A549 (cell line): Measurements from ENCODE around the gene TMPRSS6. TPM values are rescaled to one million over a fixed set of nuclear protein-coding genes. Genes with fewer than 3 reads are reported as not detected.

Experiments used
- ATAC-seq, 2 experiments: fragments of 200-7000 bp in 1 of 2; fragments of >200 bp in 1 of 2; cut with Nextera tagmentation in 1 of 2; cut with Tn5 transposase in 1 of 2; 3 replicates each; pipeline versions ENCODE4 v1.8.0 to v1.9.1; 2018 to 2020; ENCODE audit warnings: mild to moderate bottlenecking in 1 of 2, moderate library complexity in 1 of 2
- CTCF ChIA-PET: fragments of 300-600 bp; sonication (Branson Sonifier 250); formaldehyde crosslinking; extraction: SDS; loops from one replicate; lab custom pipeline; 2021; ENCODE audit warnings: antibody characterized with exemption, inconsistent platforms; lab: Yijun Ruan, JAX
- POLR2A ChIA-PET: fragments of 350-600 bp; formaldehyde crosslinking; extraction: SDS; loops from one replicate; lab custom pipeline; 2021; ENCODE audit warnings: antibody characterized with exemption, inconsistent platforms; lab: Yijun Ruan, JAX
- DNase-seq, 2 experiments: peaks; one replicate each; pipeline versions ENCODE4 v3.0.0 to v3.0.0-alpha.2; 2011 to 2016; ENCODE audit warnings: low read depth in 1 of 2, low spot score in 1 of 2
- FAIRE-seq: peaks from 2 replicates; lab custom pipeline; 2011; peaks lifted over from hg19 to GRCh38; lab: Jason Lieb, UNC
- H3K27ac ChIP-seq, 2 experiments: fragments of >200 bp; sonication (Bioruptor Twin); formaldehyde crosslinking; 3 replicates each; pipeline ENCODE4 v1.5.1; 2016 to 2017
- H3K4me1 ChIP-seq: fragments of >200 bp; sonication (Bioruptor Twin); formaldehyde crosslinking; 3 replicates; pipeline ENCODE4 v1.6.1; 2016
- H3K4me2 ChIP-seq: fragments of >200 bp; sonication (Bioruptor Twin); formaldehyde crosslinking; 3 replicates; pipeline ENCODE4 v1.6.1; 2016
- H3K4me3 ChIP-seq: fragments of >200 bp; sonication (Bioruptor Twin); formaldehyde crosslinking; 3 replicates; pipeline ENCODE4 v1.5.1; 2016
- H3K9me3 ChIP-seq: fragments of >200 bp; sonication (Bioruptor Twin); formaldehyde crosslinking; 3 replicates; pipeline ENCODE4 v1.6.1; 2016
- BCL3 ChIP-seq: fragments of >200 bp; sonication (Bioruptor Twin); formaldehyde crosslinking; IDR thresholded peaks from 3 replicates; pipeline ENCODE4 v1.6.1; 2016
- CBX2 ChIP-seq: fragments of 200-600 bp; sonication (generic); IDR thresholded peaks from 2 replicates; pipeline ENCODE4 v1.6.1; 2016; ENCODE audit warnings: low read depth, mild to moderate bottlenecking, borderline replicate concordance
- CBX8 ChIP-seq: fragments of 200-600 bp; sonication (generic); IDR thresholded peaks from 2 replicates; pipeline ENCODE4 v1.6.1; 2016
- FOSL2 ChIP-seq, 2 experiments: fragments of 450-650 bp in 1 of 2; fragments of >200 bp in 1 of 2; sonication (Bioruptor Twin) in 1 of 2; formaldehyde crosslinking; IDR thresholded peaks; 2 replicates each; pipeline versions ENCODE4 v1.5.0 to v1.6.1; 2016 to 2020; ENCODE audit warnings: mild to moderate bottlenecking in 1 of 2, moderate library complexity in 1 of 2
- GATA3 ChIP-seq: IDR thresholded peaks from 2 replicates; pipeline ENCODE4 v1.6.1; 2012; ENCODE audit warnings: borderline replicate concordance
- HMGXB4 ChIP-seq: fragments of 250-450 bp; sonication (Bioruptor Pico); IDR thresholded peaks from 2 replicates; pipeline ENCODE4 v1.5.0; 2021; ENCODE audit warnings: mild to moderate bottlenecking, moderate library complexity, borderline replicate concordance
- JUN ChIP-seq, 2 experiments: fragments of >200 bp; sonication (Bioruptor Twin); formaldehyde crosslinking; IDR thresholded peaks; 2 replicates in 1 of 2; 3 replicates in 1 of 2; pipeline ENCODE4 v1.6.1; 2016 to 2017
- KDM5A ChIP-seq: fragments of 200-600 bp; sonication (generic); IDR thresholded peaks from 2 replicates; pipeline ENCODE4 v1.6.1; 2016; ENCODE audit warnings: antibody characterized with exemption, mild to moderate bottlenecking
- MYC ChIP-seq: IDR thresholded peaks from 2 replicates; pipeline ENCODE4 v1.6.1; 2012; ENCODE audit warnings: mild to moderate bottlenecking, inconsistent platforms, low read length, improper control_type of control experiment, borderline replicate concordance
- NFE2L2 ChIP-seq: fragments of 150-350 bp; conservative IDR thresholded peaks from 2 replicates; pipeline ENCODE4 v1.6.1; 2014; ENCODE audit warnings: low read length
- NPAS2 ChIP-seq: fragments of 250-450 bp; sonication (Bioruptor Pico); IDR thresholded peaks from 2 replicates; pipeline ENCODE4 v1.8.0; 2022; ENCODE audit warnings: mild to moderate bottlenecking, moderate library complexity, borderline replicate concordance
- POLR2A ChIP-seq: IDR thresholded peaks from 2 replicates; pipeline ENCODE4 v1.6.1; 2012; ENCODE audit warnings: mild to moderate bottlenecking, low read length
- POLR2AphosphoS2 ChIP-seq: conservative IDR thresholded peaks from 2 replicates; pipeline ENCODE4 v1.6.1; 2012; ENCODE audit warnings: low read length, improper control_type of control experiment, inconsistent platforms
- RAD21 ChIP-seq, 2 experiments: fragments of >200 bp in 1 of 2; sonication (Bioruptor Twin) in 1 of 2; formaldehyde crosslinking in 1 of 2; IDR thresholded peaks in 1 of 2; conservative IDR thresholded peaks in 1 of 2; 2 replicates in 1 of 2; 3 replicates in 1 of 2; pipeline ENCODE4 v1.6.1; 2012 to 2018; ENCODE audit warnings: inconsistent platforms in 1 of 2
- RARB ChIP-seq: fragments of 250-450 bp; sonication (Bioruptor Pico); IDR thresholded peaks from 2 replicates; pipeline ENCODE4 v1.8.0; 2021; ENCODE audit warnings: mild to moderate bottlenecking, moderate library complexity
- RCOR1 ChIP-seq: fragments of 150-350 bp; IDR thresholded peaks from 2 replicates; pipeline ENCODE4 v1.6.1; 2014; ENCODE audit warnings: antibody characterized with exemption, low read length, low read depth
- SMC3 ChIP-seq: fragments of >200 bp; sonication (Bioruptor Twin); formaldehyde crosslinking; IDR thresholded peaks from 3 replicates; pipeline ENCODE4 v1.6.1; 2018; ENCODE audit warnings: inconsistent platforms
- TFCP2L1 ChIP-seq: fragments of 250-450 bp; sonication (Bioruptor Pico); IDR thresholded peaks from 2 replicates; pipeline ENCODE4 v1.5.0; 2021; ENCODE audit warnings: mild to moderate bottlenecking
- TP53 ChIP-seq: fragments of 250-450 bp; sonication (Bioruptor Pico); IDR thresholded peaks from 2 replicates; pipeline ENCODE4 v1.5.0; 2021; ENCODE audit warnings: mild to moderate bottlenecking, moderate library complexity
- ZC3H11A ChIP-seq: fragments of 450-650 bp; IDR thresholded peaks from 2 replicates; pipeline ENCODE4 v1.6.1; 2014; ENCODE audit warnings: antibody characterized with exemption, mild to moderate bottlenecking
- ZFP36 ChIP-seq: fragments of 450-650 bp; IDR thresholded peaks from 2 replicates; pipeline ENCODE4 v1.6.1; 2014; ENCODE audit warnings: borderline replicate concordance; ENCODE audit not compliant: partially characterized antibody
- ZNF302 ChIP-seq: fragments of 250-450 bp; sonication (Bioruptor Pico); IDR thresholded peaks from 2 replicates; pipeline ENCODE4 v1.9.0; 2021; ENCODE audit warnings: inconsistent platforms, mild to moderate bottlenecking, moderate library complexity
- ZSCAN20 ChIP-seq: fragments of 250-450 bp; sonication (Bioruptor Pico); IDR thresholded peaks from 2 replicates; pipeline ENCODE4 v1.8.0; 2022; ENCODE audit warnings: mild to moderate bottlenecking, moderate library complexity
- WGBS: methylation state at CpG from one replicate; pipeline ENCODE4 v1.1.6; 2017; ENCODE audit errors: missing lambda C conversion rate; 5-methylcytosine and 5-hydroxymethylcytosine counted together
- polyA plus RNA-seq, 4 experiments: library from polyadenylated mRNA; depleted of rRNA in 3 of 4; stranded (reverse); fragments of >200 nt; fragmentation: RNase III in 1 of 4; extraction: RNeasy Plus Mini Kit Qiagen cat#74134 plus additional on column Dnase treatment in 1 of 4; gene quantifications; 2 replicates in 3 of 4; 3 replicates in 1 of 4; pipeline ENCODE4 v1.2.3, GENCODE V29; 2011 to 2017
- TF ChIP-seq, protein P1 (sequence below): fragments of >200 bp; sonication (Bioruptor Twin); formaldehyde crosslinking; IDR thresholded peaks from 3 replicates; pipeline ENCODE4 v1.5.1; 2016

The TMPRSS6 gene
- polyA plus RNA-seq, 2 of the 4 experiments (the other 2 are of a cell fraction) = not detected

GRCh38 chr22:37138849-37139561 lies 29.5 kb upstream of the TMPRSS6 start (continued):
- TF ChIP-seq BCL3 = no peak
- TF ChIP-seq SMC3 = no peak
- TF ChIP-seq MYC = no peak
- TF ChIP-seq NFE2L2 = no peak
- TF ChIP-seq ZSCAN20 (CRISPR knock-in tag) = no peak
- TF ChIP-seq, protein P1, sequence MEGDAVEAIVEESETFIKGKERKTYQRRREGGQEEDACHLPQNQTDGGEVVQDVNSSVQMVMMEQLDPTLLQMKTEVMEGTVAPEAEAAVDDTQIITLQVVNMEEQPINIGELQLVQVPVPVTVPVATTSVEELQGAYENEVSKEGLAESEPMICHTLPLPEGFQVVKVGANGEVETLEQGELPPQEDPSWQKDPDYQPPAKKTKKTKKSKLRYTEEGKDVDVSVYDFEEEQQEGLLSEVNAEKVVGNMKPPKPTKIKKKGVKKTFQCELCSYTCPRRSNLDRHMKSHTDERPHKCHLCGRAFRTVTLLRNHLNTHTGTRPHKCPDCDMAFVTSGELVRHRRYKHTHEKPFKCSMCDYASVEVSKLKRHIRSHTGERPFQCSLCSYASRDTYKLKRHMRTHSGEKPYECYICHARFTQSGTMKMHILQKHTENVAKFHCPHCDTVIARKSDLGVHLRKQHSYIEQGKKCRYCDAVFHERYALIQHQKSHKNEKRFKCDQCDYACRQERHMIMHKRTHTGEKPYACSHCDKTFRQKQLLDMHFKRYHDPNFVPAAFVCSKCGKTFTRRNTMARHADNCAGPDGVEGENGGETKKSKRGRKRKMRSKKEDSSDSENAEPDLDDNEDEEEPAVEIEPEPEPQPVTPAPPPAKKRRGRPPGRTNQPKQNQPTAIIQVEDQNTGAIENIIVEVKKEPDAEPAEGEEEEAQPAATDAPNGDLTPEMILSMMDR = no peak

- H3K9me3 ChIP-seq = no peaks in the 10 kb centered on the region
- no peak overlapping the region for H3K4me2 ChIP-seq
- H3K4me1 ChIP-seq = no peaks in the 10 kb centered on the region
- no peak overlapping the region for H3K4me3 ChIP-seq
- WGBS = 82% methylated on average over 6 of the region's 6 CpGs
- CTCF ChIA-PET = interaction anchor here (1.0 kb wide), 1 partner anchor 12 kb away, joined by 3 read pairs; no protein-coding TSS in a partner anchor
- POLR2A ChIA-PET = no interaction called here
- DNase-seq (no peak), ATAC-seq (no peak), FAIRE-seq (no peak)
- H3K27ac ChIP-seq = no peak overlapping the region
- TF ChIP-seq TP53 (CRISPR knock-in tag) (no peak), TFCP2L1 (CRISPR knock-in tag) (no peak), NPAS2 (CRISPR knock-in tag) (no peak), RAD21 (conservative IDR thresholded peaks at IDR 0.05 in 1 of 2, IDR thresholded peaks at IDR 0.05 in 1 of 2) (no peak), CBX2 (no peak), RARB (CRISPR knock-in tag) (no peak), KDM5A (no peak), JUN (IDR thresholded peaks at IDR 0.05) (no peak), CBX8 (no peak), NFE2L2 (no peak), FOSL2 (IDR thresholded peaks at IDR 0.05) (no peak), FOSL2 (CRISPR knock-in tag; IDR thresholded peaks at IDR 0.05) (no peak), ZC3H11A (no peak), RCOR1 (no peak), ZNF302 (CRISPR knock-in tag) (no peak), HMGXB4 (CRISPR knock-in tag) (no peak), GATA3 (no peak), POLR2AphosphoS2 (no peak), ZFP36 (no peak), POLR2A (no peak)
Observed at GRCh38 chr22:37137903-37138665, 28.6 kb upstream of the TMPRSS6 start.
